ENCODE measurements around the gene COIL. TPM values are rescaled to one million over a fixed set of nuclear protein-coding genes. Genes with fewer than 3 reads are reported as not detected.

Gene COIL
- total RNA-seq, 2 experiments from 2014 or later: 20.5 to 20.7 TPM

DNA sequence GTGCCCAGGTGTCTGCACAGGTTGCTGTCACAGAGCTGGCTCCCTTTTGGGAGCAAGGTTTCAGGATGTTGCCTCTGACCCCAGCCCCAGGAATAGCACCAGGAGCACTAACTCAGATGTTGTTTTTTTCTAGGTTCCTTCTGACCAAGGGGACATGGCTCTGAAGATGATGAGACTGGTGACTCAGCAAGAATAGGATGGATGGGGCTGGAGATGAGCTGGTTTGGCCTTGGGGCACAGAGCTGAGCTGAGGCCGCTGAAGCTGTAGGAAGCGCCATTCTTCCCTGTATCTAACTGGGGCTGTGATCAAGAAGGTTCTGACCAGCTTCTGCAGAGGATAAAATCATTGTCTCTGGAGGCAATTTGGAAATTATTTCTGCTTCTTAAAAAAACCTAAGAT is 45.2 kb upstream of the COIL start:
- Histone ChIP-seq H3K4me1 (ENCODE audit: insufficient read depth, low read length, poor library complexity, severe bottlenecking) (peaks cover 58% of the 10 kb centered on the region), H2AFZ (ENCODE audit: low read length) (peak overlapping the region; percentile 58; the same call in 1 of the 2 replicates), H3K36me3 (ENCODE audit: insufficient read depth, low read length) (peaks cover 49% of the 10 kb centered on the region), H3K27ac (ENCODE audit: low read depth, low read length, poor library complexity, severe bottlenecking) (peak overlapping the region; percentile 94), H3K9me3 (ENCODE audit: low read length) (no peaks in the 10 kb centered on the region), H3K9me2 (ENCODE audit: insufficient read depth, low read length) (no peaks in the 10 kb centered on the region), H3K79me2 (ENCODE audit: insufficient read depth, low read depth, low read length) (no peaks in the 10 kb centered on the region), H3K4me2 (ENCODE audit: low read length) (peak overlapping the region; percentile 64), H4K20me1 (ENCODE audit: insufficient read depth, low read length) (no peaks in the 10 kb centered on the region), H3K4me3 (ENCODE audit: low read depth, low read length, poor library complexity, severe bottlenecking) (peak overlapping the region; percentile 52)
- peak; percentile 23 for DNase-seq (ENCODE audit: low spot score)
- CTCF ChIA-PET (ENCODE audit: unreplicated experiment): no interaction called here
- POLR2A ChIA-PET: interaction anchor here (0.8 kb wide), 1 partner anchor 59 kb away, joined by 3 read pairs; no protein-coding TSS in a partner anchor
- no peak for TF ChIP-seq EZH2phosphoT487 (IDR thresholded peaks at IDR 0.05; ENCODE audit: borderline replicate concordance, low read depth, low read length)
- TF ChIP-seq, protein P1, sequence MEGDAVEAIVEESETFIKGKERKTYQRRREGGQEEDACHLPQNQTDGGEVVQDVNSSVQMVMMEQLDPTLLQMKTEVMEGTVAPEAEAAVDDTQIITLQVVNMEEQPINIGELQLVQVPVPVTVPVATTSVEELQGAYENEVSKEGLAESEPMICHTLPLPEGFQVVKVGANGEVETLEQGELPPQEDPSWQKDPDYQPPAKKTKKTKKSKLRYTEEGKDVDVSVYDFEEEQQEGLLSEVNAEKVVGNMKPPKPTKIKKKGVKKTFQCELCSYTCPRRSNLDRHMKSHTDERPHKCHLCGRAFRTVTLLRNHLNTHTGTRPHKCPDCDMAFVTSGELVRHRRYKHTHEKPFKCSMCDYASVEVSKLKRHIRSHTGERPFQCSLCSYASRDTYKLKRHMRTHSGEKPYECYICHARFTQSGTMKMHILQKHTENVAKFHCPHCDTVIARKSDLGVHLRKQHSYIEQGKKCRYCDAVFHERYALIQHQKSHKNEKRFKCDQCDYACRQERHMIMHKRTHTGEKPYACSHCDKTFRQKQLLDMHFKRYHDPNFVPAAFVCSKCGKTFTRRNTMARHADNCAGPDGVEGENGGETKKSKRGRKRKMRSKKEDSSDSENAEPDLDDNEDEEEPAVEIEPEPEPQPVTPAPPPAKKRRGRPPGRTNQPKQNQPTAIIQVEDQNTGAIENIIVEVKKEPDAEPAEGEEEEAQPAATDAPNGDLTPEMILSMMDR (conservative IDR thresholded peaks at IDR 0.05; ENCODE audit: low read length): no peak
- intact Hi-C loops (cut with micrococcal nuclease; ENCODE audit: unreplicated experiment): loop anchor here (5.0 to 10.0 kb wide), 3 partner anchors 81 to 174 kb away; partner anchors contain the start of genes AKAP1, C17orf67 and DGKE
- BruUV-seq (replicated peaks): no TSS peak

DNA sequence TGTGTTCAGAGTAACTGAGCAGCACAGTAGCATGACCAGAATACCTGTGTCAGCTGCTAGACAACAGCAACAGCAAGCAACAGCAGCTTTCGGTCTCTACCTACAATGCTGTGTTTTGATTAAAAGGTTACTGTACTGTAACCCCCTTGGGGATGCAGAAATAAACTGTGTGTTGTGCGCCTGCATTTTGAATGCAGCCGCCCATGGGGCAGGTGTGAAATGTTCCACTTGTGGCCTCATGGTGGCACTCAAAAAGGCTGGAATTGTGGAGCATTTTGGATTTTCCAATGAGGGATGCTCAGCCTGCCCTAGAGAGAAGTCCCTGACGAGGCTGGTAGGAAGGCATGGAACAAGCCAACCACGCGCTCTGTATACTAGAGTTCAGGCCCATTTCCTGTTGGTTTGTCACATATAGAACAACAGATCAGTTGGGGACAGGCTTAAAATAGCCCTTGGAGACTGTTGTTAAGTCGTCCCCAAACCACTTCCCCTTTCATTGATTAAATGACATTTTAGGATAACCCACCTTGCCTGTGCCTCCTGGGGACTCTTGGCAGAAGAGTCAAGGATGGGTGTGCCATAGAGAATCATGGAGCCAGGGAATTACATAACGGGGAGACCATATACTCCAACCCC is 44.2 kb upstream of the COIL start:
- peak; percentile 94 for DNase-seq (ENCODE audit: low spot score)
- Histone ChIP-seq H3K4me1 (ENCODE audit: insufficient read depth, low read length, poor library complexity, severe bottlenecking) (peaks cover 48% of the 10 kb centered on the region), H3K36me3 (ENCODE audit: insufficient read depth, low read length) (peaks cover 59% of the 10 kb centered on the region), H3K27ac (ENCODE audit: low read depth, low read length, poor library complexity, severe bottlenecking) (peak overlapping the region; percentile 94), H3K4me3 (ENCODE audit: low read depth, low read length, poor library complexity, severe bottlenecking) (peak overlapping the region; percentile 52), H2AFZ (ENCODE audit: low read length) (peak overlapping the region; percentile 58), H3K4me2 (ENCODE audit: low read length) (peak overlapping the region; percentile 64), H3K79me2 (ENCODE audit: insufficient read depth, low read depth, low read length) (no peaks in the 10 kb centered on the region), H4K20me1 (ENCODE audit: insufficient read depth, low read length) (no peaks in the 10 kb centered on the region), H3K9me2 (ENCODE audit: insufficient read depth, low read length) (no peaks in the 10 kb centered on the region), H3K9me3 (ENCODE audit: low read length) (no peaks in the 10 kb centered on the region)
- POLR2A ChIA-PET: interaction anchor here (0.9 kb wide), 1 partner anchor 64 kb away, joined by 3 read pairs; no protein-coding TSS in a partner anchor
- BruUV-seq (replicated peaks): no TSS peak
- no peak for TF ChIP-seq EZH2phosphoT487 (IDR thresholded peaks at IDR 0.05; ENCODE audit: borderline replicate concordance, low read depth, low read length)
- TF ChIP-seq, protein P1 (conservative IDR thresholded peaks at IDR 0.05; ENCODE audit: low read length): peak; percentile 66
- CTCF ChIA-PET (ENCODE audit: unreplicated experiment): no interaction called here
- intact Hi-C loops (cut with micrococcal nuclease; ENCODE audit: unreplicated experiment): loop anchor here (1.0 to 10.0 kb wide), 5 partner anchors 27 to 173 kb away; partner anchors contain the start of genes AKAP1, C17orf67, COIL and DGKE

DNA sequence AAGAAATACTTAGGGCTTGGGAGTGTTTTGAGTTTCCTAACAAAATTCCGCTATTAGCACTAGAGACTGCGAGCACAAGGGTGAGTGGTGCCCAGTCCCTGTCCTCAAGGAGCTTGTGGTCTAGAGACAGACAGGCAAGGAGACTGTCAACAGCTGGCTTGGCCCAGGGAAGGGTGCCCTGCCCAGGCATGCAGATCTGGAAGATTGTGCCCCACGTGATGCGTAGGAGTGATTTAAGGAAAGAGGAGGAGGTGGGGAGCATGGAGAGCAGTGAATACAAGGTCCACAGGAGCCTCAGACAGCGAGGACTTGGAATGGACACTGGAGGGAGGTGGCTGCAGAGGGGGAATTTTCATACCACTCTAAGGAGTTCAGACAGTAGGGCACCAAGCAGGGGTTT is 42.1 kb upstream of the COIL start:
- ChIA-PET CTCF (ENCODE audit: unreplicated experiment) (no interaction called here), POLR2A (no interaction called here)
- no peak overlapping the region for H3K4me2 ChIP-seq (ENCODE audit: low read length)
- peak overlapping the region; percentile 94 for H3K27ac ChIP-seq (ENCODE audit: low read depth, low read length, poor library complexity, severe bottlenecking)
- no peaks in the 10 kb centered on the region for H4K20me1 ChIP-seq (ENCODE audit: insufficient read depth, low read length)
- peaks cover 42% of the 10 kb centered on the region for H3K4me1 ChIP-seq (ENCODE audit: insufficient read depth, low read length, poor library complexity, severe bottlenecking)
- H3K36me3 ChIP-seq (ENCODE audit: insufficient read depth, low read length): peaks cover 67% of the 10 kb centered on the region
- no peaks in the 10 kb centered on the region for H3K79me2 ChIP-seq (ENCODE audit: insufficient read depth, low read depth, low read length)
- intact Hi-C loops (cut with micrococcal nuclease; ENCODE audit: unreplicated experiment): loop anchor here (10.0 kb wide), 1 partner anchor 112 kb away; no protein-coding TSS in a partner anchor
- no peaks in the 10 kb centered on the region for H3K9me2 ChIP-seq (ENCODE audit: insufficient read depth, low read length)
- no peak overlapping the region for H3K4me3 ChIP-seq (ENCODE audit: low read depth, low read length, poor library complexity, severe bottlenecking)
- H3K9me3 ChIP-seq (ENCODE audit: low read length): no peaks in the 10 kb centered on the region
- BruUV-seq (replicated peaks): no TSS peak
- H2AFZ ChIP-seq (ENCODE audit: low read length): no peak overlapping the region
- no peak for DNase-seq (ENCODE audit: low spot score)
- TF ChIP-seq EZH2phosphoT487 (IDR thresholded peaks at IDR 0.05; ENCODE audit: borderline replicate concordance, low read depth, low read length): no peak
